Measurements from ENCODE around the gene KRT5. TPM values are rescaled to one million over a fixed set of nuclear protein-coding genes. Genes with fewer than 3 reads are reported as not detected.

The KRT5 gene
- total RNA-seq, 1 experiment from 2014 or later: 0.67 TPM

DNA sequence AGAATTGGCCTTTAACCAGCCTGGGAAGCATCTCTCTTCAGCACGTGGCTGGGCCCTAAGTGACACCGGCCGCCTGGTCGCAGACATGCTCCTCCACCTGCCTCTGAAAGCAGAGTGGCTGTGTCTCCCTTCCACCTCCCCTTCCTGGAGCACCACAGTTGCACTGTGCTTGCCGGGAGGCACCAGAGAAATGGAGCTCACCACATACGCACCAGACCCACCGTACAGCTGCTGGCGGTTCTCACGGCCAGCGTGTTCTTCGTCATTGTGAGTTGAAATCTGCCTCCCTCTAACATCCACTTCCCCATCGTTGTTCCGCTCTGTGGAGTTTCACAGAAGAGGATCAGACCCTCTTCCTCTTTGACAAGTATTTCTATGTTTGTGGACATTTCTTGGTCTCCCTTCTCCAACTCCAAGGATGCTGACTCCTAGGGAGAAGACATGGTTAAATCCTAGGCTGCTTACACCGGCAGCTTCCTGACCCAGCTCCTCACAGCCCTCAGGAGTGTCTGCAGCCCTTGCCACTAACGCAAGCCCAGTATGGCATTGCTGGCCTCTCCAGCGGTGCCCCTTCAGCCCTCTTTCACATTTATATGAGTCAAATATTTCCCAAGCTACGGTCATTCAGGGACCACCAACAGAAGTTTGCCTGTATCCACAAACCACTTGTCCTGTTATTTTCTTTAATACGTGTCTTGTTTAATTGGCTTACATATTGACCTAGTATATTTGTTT is 11.5 kb upstream of the KRT5 start:
- Histone ChIP-seq H3K4me1 (ENCODE audit: insufficient read depth, low read length, poor library complexity, severe bottlenecking) (no peaks in the 10 kb centered on the region), H3K27ac (ENCODE audit: low read depth, low read length, poor library complexity, severe bottlenecking) (no peak overlapping the region), H3K36me3 (ENCODE audit: insufficient read depth, low read length, poor library complexity, severe bottlenecking) (no peaks in the 10 kb centered on the region), H3K4me3 (ENCODE audit: low read depth, low read length, poor library complexity, severe bottlenecking) (no peak overlapping the region), H3K27me3 (replicated peaks; ENCODE audit: insufficient read depth, low read depth, low read length, poor library complexity) (no peaks in the 10 kb centered on the region), H3K9me3 (ENCODE audit: low read depth, low read length, poor library complexity, severe bottlenecking) (no peaks in the 10 kb centered on the region)
- CTCF ChIA-PET: no interaction called here
- no peak for TF ChIP-seq EZH2 (IDR thresholded peaks at IDR 0.05; ENCODE audit: borderline replicate concordance, low read depth, low read length, poor library complexity, severe bottlenecking)
- no TSS peak for BruUV-seq (replicated peaks)
- POLR2A ChIA-PET (ENCODE audit: low non-redundant PET): no interaction called here
- DNase-seq (ENCODE audit: low spot score): no peak
- intact Hi-C loops (cut with micrococcal nuclease; ENCODE audit: unreplicated experiment): no loop called here

DNA sequence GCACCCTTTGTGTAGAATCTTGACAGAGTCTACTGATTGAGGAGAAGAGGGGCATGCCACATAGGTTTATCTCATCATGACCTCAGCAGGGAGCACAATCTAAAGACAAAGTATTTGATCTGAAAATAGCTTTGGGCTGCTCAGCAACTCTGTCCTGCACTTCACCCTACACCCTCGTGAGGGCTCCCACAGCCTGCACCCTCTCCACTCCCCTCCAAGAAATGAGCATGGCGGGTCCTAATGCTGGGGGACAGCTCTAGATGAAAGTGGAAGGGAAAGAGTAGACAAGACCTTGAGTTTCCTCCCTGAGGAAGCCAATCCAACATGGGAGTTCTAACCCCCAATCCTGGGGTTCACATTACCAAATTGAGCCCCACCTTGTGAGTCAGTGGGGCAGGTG is 10.7 kb upstream of the KRT5 start:
- CTCF ChIA-PET: no interaction called here
- no TSS peak for BruUV-seq (replicated peaks)
- DNase-seq (ENCODE audit: low spot score): no peak

DNA sequence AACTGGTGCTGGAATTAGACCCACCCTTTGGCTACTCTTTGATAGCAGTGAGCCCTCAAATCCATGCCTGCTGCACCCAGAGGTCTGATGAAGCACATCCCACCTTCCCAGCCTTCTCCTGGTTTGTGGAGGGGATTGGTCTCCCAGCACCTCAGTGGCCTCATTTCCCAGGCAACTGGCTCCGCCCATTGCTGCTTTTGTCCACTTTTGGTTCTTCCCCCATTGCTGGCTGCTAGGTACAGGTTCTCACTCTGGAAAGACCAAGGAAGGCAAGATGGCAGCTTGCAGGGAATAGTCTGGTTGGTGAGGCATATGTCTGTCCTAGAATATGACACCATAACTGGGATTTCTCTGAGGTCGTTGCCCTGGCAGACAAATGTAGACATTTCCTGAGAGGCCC is 10.2 kb upstream of the KRT5 start:
- DNase-seq (ENCODE audit: low spot score): no peak
- H3K4me3 ChIP-seq (ENCODE audit: low read depth, low read length, poor library complexity, severe bottlenecking): no peak overlapping the region
- POLR2A ChIA-PET (ENCODE audit: low non-redundant PET): no interaction called here
- no peaks in the 10 kb centered on the region for H3K36me3 ChIP-seq (ENCODE audit: insufficient read depth, low read length, poor library complexity, severe bottlenecking)
- no peaks in the 10 kb centered on the region for H3K4me1 ChIP-seq (ENCODE audit: insufficient read depth, low read length, poor library complexity, severe bottlenecking)
- intact Hi-C loops (cut with micrococcal nuclease; ENCODE audit: unreplicated experiment): no loop called here
- TF ChIP-seq EZH2 (IDR thresholded peaks at IDR 0.05; ENCODE audit: borderline replicate concordance, low read depth, low read length, poor library complexity, severe bottlenecking): no peak
- TF ChIP-seq, protein P1, sequence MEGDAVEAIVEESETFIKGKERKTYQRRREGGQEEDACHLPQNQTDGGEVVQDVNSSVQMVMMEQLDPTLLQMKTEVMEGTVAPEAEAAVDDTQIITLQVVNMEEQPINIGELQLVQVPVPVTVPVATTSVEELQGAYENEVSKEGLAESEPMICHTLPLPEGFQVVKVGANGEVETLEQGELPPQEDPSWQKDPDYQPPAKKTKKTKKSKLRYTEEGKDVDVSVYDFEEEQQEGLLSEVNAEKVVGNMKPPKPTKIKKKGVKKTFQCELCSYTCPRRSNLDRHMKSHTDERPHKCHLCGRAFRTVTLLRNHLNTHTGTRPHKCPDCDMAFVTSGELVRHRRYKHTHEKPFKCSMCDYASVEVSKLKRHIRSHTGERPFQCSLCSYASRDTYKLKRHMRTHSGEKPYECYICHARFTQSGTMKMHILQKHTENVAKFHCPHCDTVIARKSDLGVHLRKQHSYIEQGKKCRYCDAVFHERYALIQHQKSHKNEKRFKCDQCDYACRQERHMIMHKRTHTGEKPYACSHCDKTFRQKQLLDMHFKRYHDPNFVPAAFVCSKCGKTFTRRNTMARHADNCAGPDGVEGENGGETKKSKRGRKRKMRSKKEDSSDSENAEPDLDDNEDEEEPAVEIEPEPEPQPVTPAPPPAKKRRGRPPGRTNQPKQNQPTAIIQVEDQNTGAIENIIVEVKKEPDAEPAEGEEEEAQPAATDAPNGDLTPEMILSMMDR (conservative IDR thresholded peaks at IDR 0.05; ENCODE audit: low read depth, low read length): no peak
- no peak overlapping the region for H3K27ac ChIP-seq (ENCODE audit: low read depth, low read length, poor library complexity, severe bottlenecking)
- H3K27me3 ChIP-seq (replicated peaks; ENCODE audit: insufficient read depth, low read depth, low read length, poor library complexity): no peaks in the 10 kb centered on the region
- no TSS peak for BruUV-seq (replicated peaks)
- CTCF ChIA-PET: no interaction called here
- no peaks in the 10 kb centered on the region for H3K9me3 ChIP-seq (ENCODE audit: low read depth, low read length, poor library complexity, severe bottlenecking)

More for the DNA sequence above, 10.7 kb upstream of the KRT5 start:
- no peak for TF ChIP-seq EZH2 (IDR thresholded peaks at IDR 0.05; ENCODE audit: borderline replicate concordance, low read depth, low read length, poor library complexity, severe bottlenecking)
- TF ChIP-seq, protein P1 (conservative IDR thresholded peaks at IDR 0.05; ENCODE audit: low read depth, low read length): no peak
- H3K27me3 ChIP-seq (replicated peaks; ENCODE audit: insufficient read depth, low read depth, low read length, poor library complexity): no peaks in the 10 kb centered on the region
- H3K27ac ChIP-seq (ENCODE audit: low read depth, low read length, poor library complexity, severe bottlenecking): no peak overlapping the region
- intact Hi-C loops (cut with micrococcal nuclease; ENCODE audit: unreplicated experiment): no loop called here
- H3K4me1 ChIP-seq (ENCODE audit: insufficient read depth, low read length, poor library complexity, severe bottlenecking): no peaks in the 10 kb centered on the region
- POLR2A ChIA-PET (ENCODE audit: low non-redundant PET): no interaction called here
- no peak overlapping the region for H3K4me3 ChIP-seq (ENCODE audit: low read depth, low read length, poor library complexity, severe bottlenecking)
- H3K9me3 ChIP-seq (ENCODE audit: low read depth, low read length, poor library complexity, severe bottlenecking): no peaks in the 10 kb centered on the region
- H3K36me3 ChIP-seq (ENCODE audit: insufficient read depth, low read length, poor library complexity, severe bottlenecking): no peaks in the 10 kb centered on the region

DNA sequence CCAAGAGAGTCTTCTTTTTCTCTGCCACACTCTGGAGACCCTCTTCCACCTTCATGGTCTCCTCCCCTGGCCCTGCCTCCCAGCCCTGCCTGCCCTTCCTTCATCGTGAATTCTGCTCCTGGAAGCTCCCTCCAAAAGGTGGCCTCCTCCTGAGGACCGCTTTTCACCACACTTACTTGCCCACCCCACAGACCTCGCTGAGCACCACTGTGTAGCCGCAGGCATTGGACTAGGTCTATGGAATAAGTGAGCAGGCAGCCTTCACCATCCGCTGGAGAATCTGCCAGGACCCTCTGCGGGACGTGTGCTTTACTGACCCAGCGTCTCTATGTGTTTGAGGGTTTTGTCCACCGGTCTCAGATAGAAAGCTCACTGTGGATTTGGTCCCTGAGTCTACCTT is 9.7 kb upstream of the KRT5 start:
- DNase-seq (ENCODE audit: low spot score): no peak
- Histone ChIP-seq H3K4me1 (ENCODE audit: insufficient read depth, low read length, poor library complexity, severe bottlenecking) (no peaks in the 10 kb centered on the region), H3K27ac (ENCODE audit: low read depth, low read length, poor library complexity, severe bottlenecking) (no peak overlapping the region), H3K27me3 (replicated peaks; ENCODE audit: insufficient read depth, low read depth, low read length, poor library complexity) (no peaks in the 10 kb centered on the region), H3K4me3 (ENCODE audit: low read depth, low read length, poor library complexity, severe bottlenecking) (no peak overlapping the region), H3K9me3 (ENCODE audit: low read depth, low read length, poor library complexity, severe bottlenecking) (no peaks in the 10 kb centered on the region), H3K36me3 (ENCODE audit: insufficient read depth, low read length, poor library complexity, severe bottlenecking) (no peaks in the 10 kb centered on the region)
- ChIA-PET POLR2A (ENCODE audit: low non-redundant PET) (no interaction called here), CTCF (interaction anchor here (0.6 kb wide), 1 partner anchor 19 kb away, joined by 5 read pairs; no protein-coding TSS in a partner anchor)
- TF ChIP-seq, protein P1 (conservative IDR thresholded peaks at IDR 0.05; ENCODE audit: low read depth, low read length): no peak
- TF ChIP-seq EZH2 (IDR thresholded peaks at IDR 0.05; ENCODE audit: borderline replicate concordance, low read depth, low read length, poor library complexity, severe bottlenecking): no peak
- no TSS peak for BruUV-seq (replicated peaks)
- intact Hi-C loops (cut with micrococcal nuclease; ENCODE audit: unreplicated experiment): no loop called here

Data from A673 (cell line).